Chondrocyte (in vitro differentiated cells): Measurements from ENCODE around the gene NDFIP1. TPM values are rescaled to one million over a fixed set of nuclear protein-coding genes. Genes with fewer than 3 reads are reported as not detected.
A peak's percentile ranks its signal among the peaks of the same experiment; 100 is the strongest.

Experiments used
- DNase-seq: peaks from one replicate; pipeline ENCODE4 v3.0.0; 2021; ENCODE audit warnings: mixed read lengths, low spot score
- H3K27ac Mint-ChIP-seq: one replicate; pipeline ENCODE4 v1.8.0; 2021; ENCODE audit warnings: mild to moderate bottlenecking, moderate library complexity, mixed read lengths; ENCODE audit not compliant: unreplicated experiment
- H3K27me3 Mint-ChIP-seq: 2 replicates; pipeline ENCODE4 v1.8.0; 2021; ENCODE audit warnings: low read depth, mixed read lengths
- H3K36me3 Mint-ChIP-seq: 2 replicates; pipeline ENCODE4 v1.8.0; 2021; ENCODE audit warnings: low read depth, mixed read lengths
- H3K4me1 Mint-ChIP-seq: 2 replicates; pipeline ENCODE4 v1.8.0; 2021; ENCODE audit warnings: low read depth, mild to moderate bottlenecking, mixed read lengths
- H3K4me3 Mint-ChIP-seq: one replicate; pipeline ENCODE4 v1.8.0; 2021; ENCODE audit warnings: mild to moderate bottlenecking, moderate library complexity, mixed read lengths; ENCODE audit not compliant: unreplicated experiment
- H3K9me3 Mint-ChIP-seq: 2 replicates; pipeline ENCODE4 v1.8.0; 2021; ENCODE audit warnings: low read depth, mixed read lengths
- CTCF ChIP-seq: fragments of 200-600 bp; sonication (generic); IDR thresholded peaks from 2 replicates; pipeline ENCODE4 v1.5.0; 2021; ENCODE audit warnings: antibody characterized with exemption, mild to moderate bottlenecking, moderate library complexity
- total RNA-seq: library from RNA; stranded (reverse); gene quantifications from 3 replicates; pipeline ENCODE4 v1.2.1, GENCODE V29; 2021

Gene NDFIP1
- total RNA-seq, 1 donor from 2014 or later, result 64.2 TPM

GRCh38 chr5:142156839-142157463 is 48.4 kb downstream of the NDFIP1 start:
- Mint-ChIP-seq H3K4me3 (no peak overlapping the region), H3K9me3 (no peaks in the 10 kb centered on the region), H3K27me3 (no peaks in the 10 kb centered on the region), H3K4me1 (peaks cover 6% of the 10 kb centered on the region), H3K36me3 (peaks cover 3% of the 10 kb centered on the region), H3K27ac (no peak overlapping the region)
- DNase-seq, result no peak
- TF ChIP-seq CTCF, result no peak

- H3K36me3 Mint-ChIP-seq, result peaks cover 3% of the 10 kb centered on the region
- H3K4me3 Mint-ChIP-seq, result no peak overlapping the region
- H3K4me1 Mint-ChIP-seq, result peaks cover 6% of the 10 kb centered on the region
- no peaks in the 10 kb centered on the region for H3K9me3 Mint-ChIP-seq
- H3K27ac Mint-ChIP-seq, result no peak overlapping the region
- no peak for TF ChIP-seq CTCF
- no peaks in the 10 kb centered on the region for H3K27me3 Mint-ChIP-seq
- no peak for DNase-seq
Measured at GRCh38 chr5:142159354-142159753, 50.8 kb downstream of the NDFIP1 start.

- H3K9me3 Mint-ChIP-seq, result no peaks in the 10 kb centered on the region
- H3K4me1 Mint-ChIP-seq, result no peaks in the 10 kb centered on the region
- no peaks in the 10 kb centered on the region for H3K27me3 Mint-ChIP-seq
- no peak for DNase-seq
- H3K36me3 Mint-ChIP-seq, result no peaks in the 10 kb centered on the region
- H3K4me3 Mint-ChIP-seq, result no peak overlapping the region
- TF ChIP-seq CTCF, result no peak
- H3K27ac Mint-ChIP-seq, result no peak overlapping the region
Measured at GRCh38 chr5:142164315-142164714, 55.7 kb downstream of the NDFIP1 start.

- no peak overlapping the region for H3K27ac Mint-ChIP-seq
- H3K4me1 Mint-ChIP-seq, result no peaks in the 10 kb centered on the region
- no peak for DNase-seq
- no peaks in the 10 kb centered on the region for H3K9me3 Mint-ChIP-seq
- no peak overlapping the region for H3K4me3 Mint-ChIP-seq
- no peaks in the 10 kb centered on the region for H3K27me3 Mint-ChIP-seq
- no peak for TF ChIP-seq CTCF
- H3K36me3 Mint-ChIP-seq, result no peaks in the 10 kb centered on the region
Measured at GRCh38 chr5:142166754-142167153, 58.2 kb downstream of the NDFIP1 start.

- H3K27ac Mint-ChIP-seq, result no peak overlapping the region
- no peaks in the 10 kb centered on the region for H3K9me3 Mint-ChIP-seq
- H3K4me3 Mint-ChIP-seq, result no peak overlapping the region
- H3K4me1 Mint-ChIP-seq, result no peaks in the 10 kb centered on the region
- H3K27me3 Mint-ChIP-seq, result no peaks in the 10 kb centered on the region
- no peaks in the 10 kb centered on the region for H3K36me3 Mint-ChIP-seq
- peak; percentile 63 for TF ChIP-seq CTCF
- no peak for DNase-seq
Measured at GRCh38 chr5:142167458-142167857, 58.9 kb downstream of the NDFIP1 start.
